SK-N-SH (cell line): ENCODE data around the gene SPTBN5. TPM values are rescaled to one million over a fixed set of nuclear protein-coding genes. Genes with fewer than 3 reads are reported as not detected.

Experiments
- CTCF ChIA-PET: fragments of 300-600, 350-600 bp; formaldehyde crosslinking; extraction: SDS; loops from one replicate; lab custom pipeline; 2021; lab: Yijun Ruan, JAX
- POLR2A ChIA-PET: fragments of 350-600 bp; sonication (Branson Sonifier 250); formaldehyde crosslinking; extraction: SDS; loops from one replicate; lab custom pipeline; 2020; ENCODE audit warnings: antibody characterized with exemption, inconsistent platforms; lab: Yijun Ruan, JAX
- DNase-seq: peaks from one replicate; pipeline ENCODE4 v3.0.0; 2012
- H2AFZ ChIP-seq: fragments of 200-600 bp; sonication (generic); 2 replicates; pipeline ENCODE4 v1.8.1; 2016; ENCODE audit warnings: antibody characterized with exemption, mild to moderate bottlenecking, low read depth
- H3F3A ChIP-seq: fragments of 200-600 bp; sonication (generic); replicated peaks from 2 replicates; pipeline ENCODE3; 2016; ENCODE audit warnings: antibody characterized with exemption, mild to moderate bottlenecking; ENCODE audit not compliant: insufficient read depth
- H3K27ac ChIP-seq, 2 experiments: fragments of 200-500 bp in 1 of 2; fragments of 200-600 bp in 1 of 2; sonication (Bioruptor generic) in 1 of 2; sonication (generic), shearing (Covaris generic) in 1 of 2; 2 replicates each; pipeline versions ENCODE4 v1.5.1 to v1.6.1; 2014 to 2016; ENCODE audit warnings: low read depth in 2 of 2, inconsistent platforms in 1 of 2, low read length in 1 of 2, mild to moderate bottlenecking in 1 of 2, mixed read lengths in 1 of 2
- H3K27me3 ChIP-seq: fragments of 200-600 bp; sonication (generic), shearing (Covaris generic); 2 replicates; pipeline ENCODE4 v1.6.1; 2016; ENCODE audit warnings: mixed run types; ENCODE audit not compliant: insufficient read depth
- H3K36me3 ChIP-seq, 2 experiments: fragments of 200-500 bp in 1 of 2; fragments of 200-600 bp in 1 of 2; sonication (Bioruptor generic) in 1 of 2; sonication (generic) in 1 of 2; replicated peaks in 1 of 2; 2 replicates each; pipeline versions ENCODE3 to v1.5.1; 2014 to 2016; ENCODE audit warnings: low read length in 1 of 2, mild to moderate bottlenecking in 1 of 2; ENCODE audit not compliant: insufficient read depth in 2 of 2, control insufficient read depth in 1 of 2
- H3K4me1 ChIP-seq, 2 experiments: fragments of 200-500 bp in 1 of 2; fragments of 200-600 bp in 1 of 2; sonication (Bioruptor generic) in 1 of 2; sonication (generic), shearing (Covaris generic) in 1 of 2; 2 replicates each; pipeline versions ENCODE4 v1.5.1 to v1.6.1; 2014 to 2016; ENCODE audit warnings: low read depth in 1 of 2, low read length in 1 of 2, mixed run types in 1 of 2; ENCODE audit not compliant: insufficient read depth in 2 of 2, control insufficient read depth in 1 of 2
- H3K4me2 ChIP-seq: fragments of 200-600 bp; sonication (generic), shearing (Covaris generic); 2 replicates; pipeline ENCODE4 v1.6.1; 2017; ENCODE audit warnings: mixed run types
- H3K4me3 ChIP-seq, 2 experiments: fragments of 200-500 bp in 1 of 2; fragments of 200-600 bp in 1 of 2; sonication (Bioruptor generic) in 1 of 2; sonication (generic), shearing (Covaris generic) in 1 of 2; 2 replicates each; pipeline versions ENCODE4 v1.5.1 to v1.8.1; 2014 to 2016; ENCODE audit warnings: low read depth in 2 of 2, inconsistent platforms in 1 of 2, low read length in 1 of 2, mild to moderate bottlenecking in 1 of 2, mixed read lengths in 1 of 2, moderate library complexity in 1 of 2
- H3K79me2 ChIP-seq: fragments of 200-600 bp; sonication (generic); 2 replicates; pipeline ENCODE4 v1.8.1; 2017; ENCODE audit warnings: mild to moderate bottlenecking; ENCODE audit not compliant: insufficient read depth
- H3K9ac ChIP-seq: fragments of 200-600 bp; sonication (generic); 2 replicates; pipeline ENCODE4 v1.6.1; 2017; ENCODE audit warnings: mixed run types
- H3K9me2 ChIP-seq: fragments of 200-600 bp; sonication (generic); 2 replicates; pipeline ENCODE4 v1.6.1; 2017; ENCODE audit warnings: mixed run types
- H3K9me3 ChIP-seq: fragments of 200-600 bp; sonication (generic); 2 replicates; pipeline ENCODE4 v1.6.1; 2017; ENCODE audit warnings: mixed run types, mild to moderate bottlenecking, moderate library complexity
- H4K20me1 ChIP-seq: fragments of 200-600 bp; sonication (generic); 2 replicates; pipeline ENCODE4 v1.6.1; 2017; ENCODE audit warnings: mild to moderate bottlenecking, mixed run types; ENCODE audit not compliant: insufficient read depth
- ELF1 ChIP-seq: IDR thresholded peaks from 2 replicates; pipeline ENCODE4 v1.4.0; 2012
- EZH2phosphoT487 ChIP-seq: fragments of 200-600 bp; sonication (generic); IDR thresholded peaks from 2 replicates; pipeline ENCODE4 v1.6.1; 2017; ENCODE audit warnings: low read depth, mixed run types, mild to moderate bottlenecking, antibody characterized with exemption, moderate library complexity, borderline replicate concordance
- MXI1 ChIP-seq: IDR thresholded peaks from 2 replicates; pipeline ENCODE4 v1.6.1; 2012; ENCODE audit warnings: mild to moderate bottlenecking, low read depth, low read length, improper control_type of control experiment
- NRF1 ChIP-seq: IDR thresholded peaks from 2 replicates; pipeline ENCODE4 v1.6.1; 2012; ENCODE audit warnings: low read depth, mild to moderate bottlenecking, low read length
- PBX3 ChIP-seq: IDR thresholded peaks from 2 replicates; pipeline ENCODE4; 2012
- POLR2AphosphoS5 ChIP-seq: IDR thresholded peaks from 2 replicates; pipeline ENCODE4 v1.6.1; 2012; ENCODE audit warnings: low read depth, low read length
- RCOR1 ChIP-seq: fragments of 150-350 bp; IDR thresholded peaks from 2 replicates; pipeline ENCODE4 v1.6.1; 2017; ENCODE audit warnings: antibody characterized with exemption, low read length
- RXRA ChIP-seq: IDR thresholded peaks from 2 replicates; pipeline ENCODE4 v1.4.0; 2012; ENCODE audit warnings: low read depth, mild to moderate bottlenecking, borderline replicate concordance
- SIN3A ChIP-seq: IDR thresholded peaks from 2 replicates; pipeline ENCODE4 v1.6.1; 2012; ENCODE audit warnings: low read depth, mild to moderate bottlenecking, low read length, moderate library complexity, borderline replicate concordance
- SMC3 ChIP-seq: IDR thresholded peaks from 2 replicates; pipeline ENCODE4 v1.6.1; 2012; ENCODE audit warnings: low read depth, low read length, improper control_type of control experiment
- TAF1 ChIP-seq: IDR thresholded peaks from 2 replicates; pipeline ENCODE4 v1.6.1; 2012; ENCODE audit warnings: low read depth, mild to moderate bottlenecking, low read length, moderate library complexity, borderline replicate concordance
- TCF12 ChIP-seq: IDR thresholded peaks from 2 replicates; pipeline ENCODE4 v1.4.0; 2012
- TEAD4 ChIP-seq: IDR thresholded peaks from 2 replicates; pipeline ENCODE4 v1.4.0; 2012; ENCODE audit warnings: mild to moderate bottlenecking, borderline replicate concordance; ENCODE audit not compliant: insufficient read depth
- YY1 ChIP-seq: IDR thresholded peaks from 2 replicates; pipeline ENCODE4 v1.4.0; 2012; ENCODE audit warnings: low read depth, mild to moderate bottlenecking
- WGBS: methylation state at CpG from one replicate; pipeline ENCODE4 v1.1.6; 2017; ENCODE audit warnings: low lambda C conversion rate; 5-methylcytosine and 5-hydroxymethylcytosine counted together
- polyA plus RNA-seq, 3 experiments: library from polyadenylated mRNA; depleted of rRNA; stranded (reverse); fragments of >200 nt; gene quantifications; 2 replicates each; pipeline ENCODE4 v1.2.3, GENCODE V29; 2012
- TF ChIP-seq, protein P1 (sequence below): IDR thresholded peaks from 2 replicates; pipeline ENCODE4 v1.4.0; 2012; ENCODE audit warnings: low read depth, borderline replicate concordance
- TF ChIP-seq, protein P2 (sequence below): IDR thresholded peaks from 2 replicates; pipeline ENCODE4 v1.4.0; 2012; ENCODE audit warnings: low read depth
- TF ChIP-seq, protein P3 (sequence below): IDR thresholded peaks from 2 replicates; pipeline ENCODE4 v1.6.1; 2012; ENCODE audit warnings: mild to moderate bottlenecking, low read depth, low read length, moderate library complexity
- TF ChIP-seq, protein P4 (sequence below): fragments of 150-350 bp; IDR thresholded peaks from 2 replicates; pipeline ENCODE4 v1.6.1; 2017; ENCODE audit warnings: antibody characterized with exemption, low read length, low read depth, borderline replicate concordance

The SPTBN5 gene
- polyA plus RNA-seq, 1 of the 3 experiments (the other 2 are of a cell fraction): 0.23 TPM

- POLR2A ChIA-PET: no interaction called here
- Histone ChIP-seq H3K4me1 (peaks cover 0 to 21% of the 10 kb centered on the region in 2 experiments; a peak in 1 of 4 replicates), H3F3A (no peaks in the 10 kb centered on the region), H4K20me1 (no peaks in the 10 kb centered on the region), H3K4me2 (no peak overlapping the region), H2AFZ (no peak overlapping the region), H3K9me3 (no peaks in the 10 kb centered on the region), H3K79me2 (no peaks in the 10 kb centered on the region), H3K4me3 (no peak overlapping the region), H3K36me3 (no peaks in the 10 kb centered on the region), H3K27me3 (no peaks in the 10 kb centered on the region), H3K9me2 (no peaks in the 10 kb centered on the region), H3K9ac (no peak overlapping the region), H3K27ac (no peak overlapping the region)
- TF ChIP-seq RXRA: no peak
- no peak for TF ChIP-seq YY1
- TF ChIP-seq ELF1: no peak
- TF ChIP-seq NRF1: no peak
- no peak for TF ChIP-seq TEAD4
- no peak for TF ChIP-seq POLR2AphosphoS5
- no peak for TF ChIP-seq PBX3
- TF ChIP-seq TAF1: no peak
- no peak for TF ChIP-seq MXI1
- TF ChIP-seq RCOR1: no peak
- TF ChIP-seq, protein P1, sequence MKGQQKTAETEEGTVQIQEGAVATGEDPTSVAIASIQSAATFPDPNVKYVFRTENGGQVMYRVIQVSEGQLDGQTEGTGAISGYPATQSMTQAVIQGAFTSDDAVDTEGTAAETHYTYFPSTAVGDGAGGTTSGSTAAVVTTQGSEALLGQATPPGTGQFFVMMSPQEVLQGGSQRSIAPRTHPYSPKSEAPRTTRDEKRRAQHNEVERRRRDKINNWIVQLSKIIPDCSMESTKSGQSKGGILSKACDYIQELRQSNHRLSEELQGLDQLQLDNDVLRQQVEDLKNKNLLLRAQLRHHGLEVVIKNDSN: no peak
- no peak for TF ChIP-seq TCF12
- TF ChIP-seq, protein P2, sequence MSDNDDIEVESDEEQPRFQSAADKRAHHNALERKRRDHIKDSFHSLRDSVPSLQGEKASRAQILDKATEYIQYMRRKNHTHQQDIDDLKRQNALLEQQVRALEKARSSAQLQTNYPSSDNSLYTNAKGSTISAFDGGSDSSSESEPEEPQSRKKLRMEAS: no peak
- no peak for DNase-seq
- CTCF ChIA-PET: interaction anchor here (1.0 to 2.1 kb wide), 2 partner anchors 23 to 324 kb away, joined by 4 to 5 read pairs; no protein-coding TSS in a partner anchor
- 83% methylated on average over 10 of the region's 10 CpGs for WGBS
These were observed 12.3 kb downstream of the SPTBN5 start for GRCh38 chr15:41881550-41881919.

GRCh38 chr15:41881086-41881485 is 12.8 kb downstream of the SPTBN5 start:
- TF ChIP-seq TCF12: no peak
- no peak for TF ChIP-seq EZH2phosphoT487
- TF ChIP-seq, protein P3, sequence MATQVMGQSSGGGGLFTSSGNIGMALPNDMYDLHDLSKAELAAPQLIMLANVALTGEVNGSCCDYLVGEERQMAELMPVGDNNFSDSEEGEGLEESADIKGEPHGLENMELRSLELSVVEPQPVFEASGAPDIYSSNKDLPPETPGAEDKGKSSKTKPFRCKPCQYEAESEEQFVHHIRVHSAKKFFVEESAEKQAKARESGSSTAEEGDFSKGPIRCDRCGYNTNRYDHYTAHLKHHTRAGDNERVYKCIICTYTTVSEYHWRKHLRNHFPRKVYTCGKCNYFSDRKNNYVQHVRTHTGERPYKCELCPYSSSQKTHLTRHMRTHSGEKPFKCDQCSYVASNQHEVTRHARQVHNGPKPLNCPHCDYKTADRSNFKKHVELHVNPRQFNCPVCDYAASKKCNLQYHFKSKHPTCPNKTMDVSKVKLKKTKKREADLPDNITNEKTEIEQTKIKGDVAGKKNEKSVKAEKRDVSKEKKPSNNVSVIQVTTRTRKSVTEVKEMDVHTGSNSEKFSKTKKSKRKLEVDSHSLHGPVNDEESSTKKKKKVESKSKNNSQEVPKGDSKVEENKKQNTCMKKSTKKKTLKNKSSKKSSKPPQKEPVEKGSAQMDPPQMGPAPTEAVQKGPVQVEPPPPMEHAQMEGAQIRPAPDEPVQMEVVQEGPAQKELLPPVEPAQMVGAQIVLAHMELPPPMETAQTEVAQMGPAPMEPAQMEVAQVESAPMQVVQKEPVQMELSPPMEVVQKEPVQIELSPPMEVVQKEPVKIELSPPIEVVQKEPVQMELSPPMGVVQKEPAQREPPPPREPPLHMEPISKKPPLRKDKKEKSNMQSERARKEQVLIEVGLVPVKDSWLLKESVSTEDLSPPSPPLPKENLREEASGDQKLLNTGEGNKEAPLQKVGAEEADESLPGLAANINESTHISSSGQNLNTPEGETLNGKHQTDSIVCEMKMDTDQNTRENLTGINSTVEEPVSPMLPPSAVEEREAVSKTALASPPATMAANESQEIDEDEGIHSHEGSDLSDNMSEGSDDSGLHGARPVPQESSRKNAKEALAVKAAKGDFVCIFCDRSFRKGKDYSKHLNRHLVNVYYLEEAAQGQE: no peak
- TF ChIP-seq, protein P2: no peak
- TF ChIP-seq SMC3: no peak
- no peak for TF ChIP-seq POLR2AphosphoS5
- TF ChIP-seq RXRA: no peak
- TF ChIP-seq TEAD4: no peak
- no peak for TF ChIP-seq SIN3A
- TF ChIP-seq, protein P4, sequence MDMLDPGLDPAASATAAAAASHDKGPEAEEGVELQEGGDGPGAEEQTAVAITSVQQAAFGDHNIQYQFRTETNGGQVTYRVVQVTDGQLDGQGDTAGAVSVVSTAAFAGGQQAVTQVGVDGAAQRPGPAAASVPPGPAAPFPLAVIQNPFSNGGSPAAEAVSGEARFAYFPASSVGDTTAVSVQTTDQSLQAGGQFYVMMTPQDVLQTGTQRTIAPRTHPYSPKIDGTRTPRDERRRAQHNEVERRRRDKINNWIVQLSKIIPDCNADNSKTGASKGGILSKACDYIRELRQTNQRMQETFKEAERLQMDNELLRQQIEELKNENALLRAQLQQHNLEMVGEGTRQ: no peak
- no peak for TF ChIP-seq ELF1
- TF ChIP-seq, all 33 proteins: peak for 0
- no peak for DNase-seq
- H3K4me1 ChIP-seq: peaks cover 0 to 26% of the 10 kb centered on the region in 2 experiments; a peak in 1 of 4 replicates
- no peaks in the 10 kb centered on the region for H3K27me3 ChIP-seq
- no peaks in the 10 kb centered on the region for H3K36me3 ChIP-seq
- WGBS: 92% methylated on average over 2 of the region's 8 CpGs
- ChIA-PET CTCF (interaction anchor here (1.0 to 2.1 kb wide), 2 partner anchors 24 to 323 kb away, joined by 4 to 5 read pairs; no protein-coding TSS in a partner anchor), POLR2A (no interaction called here)
- H3K9ac ChIP-seq: no peak overlapping the region
- H3K9me3 ChIP-seq: no peaks in the 10 kb centered on the region
- H3K4me2 ChIP-seq: no peak overlapping the region
- H4K20me1 ChIP-seq: no peaks in the 10 kb centered on the region
- H3K79me2 ChIP-seq: no peaks in the 10 kb centered on the region
- H3F3A ChIP-seq: no peaks in the 10 kb centered on the region
- no peaks in the 10 kb centered on the region for H3K9me2 ChIP-seq
- H3K4me3 ChIP-seq: no peak overlapping the region
- H3K27ac ChIP-seq: no peak overlapping the region
- no peak overlapping the region for H2AFZ ChIP-seq
